H1 (cell line): ENCODE results near the gene SPATA32. TPM values are rescaled to one million over a fixed set of nuclear protein-coding genes. Genes with fewer than 3 reads are reported as not detected.

Experiments used
- CTCF ChIA-PET: fragments of 300-600 bp; sonication (Branson Sonifier 250); formaldehyde crosslinking; loops from one replicate; lab custom pipeline; 2021; ENCODE audit not compliant: partially characterized antibody; lab: Charles Lee
- POLR2A ChIA-PET: fragments of 300-600 bp; sonication (Branson Sonifier 250); formaldehyde crosslinking; loops from one replicate; lab custom pipeline; 2021; ENCODE audit warnings: inconsistent platforms; ENCODE audit not compliant: partially characterized antibody; lab: Charles Lee
- DNase-seq, 2 experiments: peaks; one replicate each; pipeline versions ENCODE4 v3.0.0 to v3.0.0-alpha.2; 2010 to 2022; ENCODE audit warnings: low spot score in 2 of 2, low read depth in 1 of 2, mixed read lengths in 1 of 2
- FAIRE-seq: peaks from 2 replicates; lab custom pipeline; 2011; peaks lifted over from hg19 to GRCh38; lab: Jason Lieb, UNC
- H2AFZ ChIP-seq: 2 replicates; pipeline ENCODE4 v1.8.1; 2012; ENCODE audit warnings: low read length, inconsistent platforms
- H2AK5ac ChIP-seq: 2 replicates; pipeline ENCODE4 v1.6.1; 2013; ENCODE audit warnings: low read depth, low read length
- H2BK120ac ChIP-seq: replicated peaks from 2 replicates; pipeline ENCODE3; 2013; ENCODE audit warnings: low read depth, low read length, inconsistent platforms
- H2BK12ac ChIP-seq: 2 replicates; pipeline ENCODE4 v1.6.1; 2013; ENCODE audit warnings: low read depth, low read length
- H2BK15ac ChIP-seq: 2 replicates; pipeline ENCODE4 v1.6.1; 2013; ENCODE audit warnings: low read length
- H2BK20ac ChIP-seq: 2 replicates; pipeline ENCODE4 v1.6.1; 2013; ENCODE audit warnings: low read length
- H2BK5ac ChIP-seq: 2 replicates; pipeline ENCODE4 v1.6.1; 2013; ENCODE audit warnings: low read depth, low read length
- H3K14ac ChIP-seq: 2 replicates; pipeline ENCODE4 v1.6.1; 2013; ENCODE audit warnings: inconsistent platforms; ENCODE audit not compliant: insufficient read length
- H3K18ac ChIP-seq: 2 replicates; pipeline ENCODE4 v1.6.1; 2013; ENCODE audit warnings: low read length; ENCODE audit errors: extremely low read depth
- H3K23ac ChIP-seq: 2 replicates; pipeline ENCODE4 v1.6.1; 2013; ENCODE audit warnings: inconsistent platforms; ENCODE audit not compliant: insufficient read length
- H3K23me2 ChIP-seq: 2 replicates; pipeline ENCODE4 v1.6.1; 2013; ENCODE audit warnings: low read depth, low read length
- H3K27ac ChIP-seq: 2 replicates; pipeline ENCODE4 v1.6.1; 2011; ENCODE audit warnings: low read depth, low read length, inconsistent platforms
- H3K27me3 ChIP-seq, 4 experiments: replicated peaks in 1 of 4; 1 replicate in 1 of 4; 2 replicates in 3 of 4; pipeline versions ENCODE4 v1.6.1 to v1.8.1; 2011 to 2013; ENCODE audit warnings: low read length in 3 of 4, mild to moderate bottlenecking in 3 of 4, inconsistent platforms in 2 of 4, mixed read lengths in 2 of 4, moderate library complexity in 1 of 4; ENCODE audit not compliant: control insufficient read depth in 3 of 4, insufficient read depth in 3 of 4; ENCODE audit errors: extremely low read depth in 1 of 4
- H3K36me3 ChIP-seq, 4 experiments: 2 replicates each; pipeline versions ENCODE4 v1.6.1 to v1.8.1; 2011 to 2013; ENCODE audit warnings: mild to moderate bottlenecking in 4 of 4, low read length in 3 of 4, moderate library complexity in 2 of 4, control low read depth in 1 of 4, inconsistent platforms in 1 of 4; ENCODE audit not compliant: insufficient read depth in 4 of 4, control insufficient read depth in 2 of 4
- H3K4ac ChIP-seq: replicated peaks from 2 replicates; pipeline ENCODE3; 2013; ENCODE audit warnings: low read length, low read depth, mixed read lengths, inconsistent platforms; ENCODE audit not compliant: insufficient read length
- H3K4me1 ChIP-seq, 4 experiments: replicated peaks in 1 of 4; 1 replicate in 1 of 4; 2 replicates in 3 of 4; pipeline versions ENCODE4 v1.6.1 to v1.8.1; 2011 to 2013; ENCODE audit warnings: low read length in 3 of 4, inconsistent platforms in 2 of 4, mixed read lengths in 1 of 4; ENCODE audit not compliant: insufficient read depth in 4 of 4, control insufficient read depth in 3 of 4
- H3K4me2 ChIP-seq, 2 experiments: 2 replicates each; pipeline versions ENCODE4 v1.6.1 to v1.8.1; 2011 to 2013; ENCODE audit warnings: low read depth in 2 of 2, low read length in 2 of 2, control low read depth in 1 of 2, inconsistent platforms in 1 of 2, mild to moderate bottlenecking in 1 of 2; ENCODE audit not compliant: insufficient read depth in 1 of 2
- H3K4me3 ChIP-seq, 4 experiments: fragments of 200-600, 300-600 bp in 1 of 4; sonication (generic), shearing (Covaris generic), sonication (Bioruptor Twin) in 1 of 4; 2 replicates each; pipeline versions ENCODE4 v1.5.1 to v1.8.1; 2011 to 2016; ENCODE audit warnings: low read length in 4 of 4, low read depth in 3 of 4, control low read depth in 2 of 4, inconsistent platforms in 2 of 4, mild to moderate bottlenecking in 2 of 4, mixed read lengths in 1 of 4, moderate library complexity in 1 of 4; ENCODE audit not compliant: insufficient read depth in 2 of 4; ENCODE audit errors: extremely low read depth in 1 of 4
- H3K56ac ChIP-seq: replicated peaks from 2 replicates; pipeline ENCODE3; 2013; ENCODE audit warnings: low read depth, mild to moderate bottlenecking, mixed read lengths, low read length, inconsistent platforms; ENCODE audit not compliant: insufficient read length
- H3K79me1 ChIP-seq: 2 replicates; pipeline ENCODE4 v1.6.1; 2013; ENCODE audit warnings: low read depth, low read length, control low read depth
- H3K79me2 ChIP-seq, 2 experiments: 2 replicates each; pipeline versions ENCODE4 v1.6.1 to v1.8.1; 2012 to 2013; ENCODE audit warnings: low read length in 2 of 2, mild to moderate bottlenecking in 2 of 2, inconsistent platforms in 1 of 2; ENCODE audit not compliant: insufficient read depth in 2 of 2, control insufficient read depth in 1 of 2
- H3K9ac ChIP-seq, 4 experiments: replicated peaks in 1 of 4; 1 replicate in 1 of 4; 2 replicates in 3 of 4; pipeline versions ENCODE4 v1.6.1 to v1.8.1; 2011 to 2013; ENCODE audit warnings: low read depth in 3 of 4, low read length in 3 of 4, control low read depth in 2 of 4, mild to moderate bottlenecking in 2 of 4, moderate library complexity in 2 of 4, inconsistent platforms in 1 of 4; ENCODE audit errors: extremely low read depth in 1 of 4
- H3K9me3 ChIP-seq, 2 experiments: 2 replicates each; pipeline versions ENCODE4 v1.6.1 to v1.8.1; 2012 to 2013; ENCODE audit warnings: mild to moderate bottlenecking in 2 of 2, moderate library complexity in 2 of 2, control low read depth in 1 of 2, inconsistent platforms in 1 of 2, low read depth in 1 of 2, low read length in 1 of 2, mixed read lengths in 1 of 2; ENCODE audit not compliant: insufficient read depth in 2 of 2
- H4K20me1 ChIP-seq, 2 experiments: replicated peaks in 1 of 2; 2 replicates each; pipeline versions ENCODE3 to v1.8.1; 2011 to 2013; ENCODE audit warnings: inconsistent platforms in 2 of 2, low read length in 2 of 2, mild to moderate bottlenecking in 1 of 2; ENCODE audit not compliant: insufficient read depth in 2 of 2, control insufficient read depth in 1 of 2
- H4K5ac ChIP-seq: 2 replicates; pipeline ENCODE4 v1.6.1; 2013; ENCODE audit warnings: low read length, low read depth, mixed read lengths, inconsistent platforms; ENCODE audit not compliant: insufficient read length
- H4K8ac ChIP-seq: 2 replicates; pipeline ENCODE4 v1.8.0; 2013; ENCODE audit warnings: mild to moderate bottlenecking, moderate library complexity, low read length, inconsistent platforms; ENCODE audit not compliant: insufficient read depth; ENCODE audit errors: extremely low read depth
- H4K91ac ChIP-seq: replicated peaks from 2 replicates; pipeline ENCODE3; 2013; ENCODE audit warnings: low read length, mixed read lengths, inconsistent platforms; ENCODE audit not compliant: insufficient read length
- ASH2L ChIP-seq: fragments of 200-600, 300-600 bp; sonication (generic); IDR thresholded peaks from one replicate; pipeline ENCODE4 v1.7.1; 2017; ENCODE audit warnings: low read length
- CBX5 ChIP-seq: fragments of 300-800, 300-1000 bp; sonication (generic); IDR thresholded peaks from 2 replicates; pipeline ENCODE4 v1.7.1; 2016; ENCODE audit warnings: antibody characterized with exemption, low read length, low read depth
- CTCF ChIP-seq, 3 experiments: IDR thresholded peaks; 1 replicate in 2 of 3; 2 replicates in 1 of 3; pipeline versions ENCODE4 v1.5.1 to v1.6.1; 2011; ENCODE audit warnings: low read length in 3 of 3, mild to moderate bottlenecking in 3 of 3, inconsistent platforms in 2 of 3, low read depth in 1 of 3, moderate library complexity in 1 of 3; ENCODE audit not compliant: insufficient read depth in 1 of 3; ENCODE audit errors: control extremely low read depth in 1 of 3
- EGR1 ChIP-seq: IDR thresholded peaks from 2 replicates; pipeline ENCODE4 v1.6.1; 2011; ENCODE audit warnings: low read depth, low read length, borderline replicate concordance
- EP300 ChIP-seq, 2 experiments: IDR thresholded peaks; 1 replicate in 1 of 2; 2 replicates in 1 of 2; pipeline ENCODE4 v1.6.1; 2011 to 2012; ENCODE audit warnings: low read depth in 2 of 2, low read length in 2 of 2, mild to moderate bottlenecking in 2 of 2, borderline replicate concordance in 1 of 2, inconsistent platforms in 1 of 2, moderate library complexity in 1 of 2
- GABPA ChIP-seq: IDR thresholded peaks from 2 replicates; pipeline ENCODE4 v1.6.1; 2011; ENCODE audit warnings: mild to moderate bottlenecking, low read length, moderate library complexity, borderline replicate concordance; ENCODE audit not compliant: insufficient read depth
- JUN ChIP-seq: IDR thresholded peaks from 2 replicates; pipeline ENCODE4 v1.6.1; 2011; ENCODE audit warnings: low read depth, mild to moderate bottlenecking, improper control_type of control experiment, low read length
- PHF8 ChIP-seq: fragments of 200-600 bp; sonication (generic); conservative IDR thresholded peaks from 2 replicates; pipeline ENCODE4 v1.7.1; 2012; ENCODE audit warnings: low read depth, mild to moderate bottlenecking, inconsistent platforms, low read length, moderate library complexity
- SRF ChIP-seq: IDR thresholded peaks from 2 replicates; pipeline ENCODE4 v1.6.1; 2011; ENCODE audit warnings: mild to moderate bottlenecking, low read depth, low read length, moderate library complexity
- TAF7 ChIP-seq: optimal IDR thresholded peaks from 2 replicates; pipeline ENCODE3; 2011; ENCODE audit warnings: low read depth, mild to moderate bottlenecking, inconsistent platforms, low read length, moderate library complexity, borderline replicate concordance
- TEAD4 ChIP-seq: IDR thresholded peaks from 2 replicates; pipeline ENCODE4 v1.6.1; 2012; ENCODE audit warnings: low read depth, low read length, inconsistent platforms, mixed read lengths
- WGBS, 2 experiments: shearing (Covaris generic) in 1 of 2; methylation state at CpG; one replicate each; pipeline versions ENCODE4 v1.1.6 to v1.1.7; 2013 to 2015; ENCODE audit warnings: low lambda C conversion rate in 2 of 2, mixed read lengths in 2 of 2, inconsistent platforms in 1 of 2, low coverage in 1 of 2, missing lambda C conversion rate in 1 of 2; ENCODE audit not compliant: insufficient replicate concordance in 2 of 2, insufficient coverage in 1 of 2, insufficient read length in 1 of 2; ENCODE audit errors: extremely low coverage in 1 of 2, missing lambda C conversion rate in 1 of 2; 5-methylcytosine and 5-hydroxymethylcytosine counted together
- polyA plus RNA-seq, 7 experiments: library from polyadenylated mRNA; depleted of rRNA in 3 of 7; stranded (reverse) in 5 of 7; unstranded in 2 of 7; fragments of >200 nt in 5 of 7; fragments of 200-250 nt in 2 of 7; gene quantifications; 1 replicate in 5 of 7; 2 replicates in 1 of 7; 4 replicates in 1 of 7; pipeline versions ENCODE4 v1.2.1 to v1.2.3, GENCODE V29; 2011 to 2013; ENCODE audit warnings: missing spikeins in 2 of 7, mixed read lengths in 2 of 7
- total RNA-seq: library from RNA; stranded (reverse); fragmentation: NEBNext Ultra II Directional; extraction: Animal tissue kit (Norgen Biotek cat#: 25700); gene quantifications from 2 replicates; pipeline ENCODE4 v1.2.1, GENCODE V29; 2021

The SPATA32 gene
- total and polyA plus RNA-seq, 2 of the 8 experiments (the other 6 are each of a cell fraction or from before 2014, with no cell fraction given), result 0.24 TPM; not detected in 1

- Histone ChIP-seq H3K4me1 (peaks cover 0 to 3% (median 2%) of the 10 kb centered on the region in 4 experiments), H3K23me2 (no peaks in the 10 kb centered on the region), H3K18ac (no peak overlapping the region; the same call in 1 of the 2 replicates), H3K79me2 (peaks cover 3 to 50% of the 10 kb centered on the region in 2 experiments; a peak in 3 of 4 replicates), H4K20me1 (peaks cover 1 to 4% of the 10 kb centered on the region in 2 experiments), H2BK12ac (no peak overlapping the region), H2BK15ac (no peak overlapping the region), H4K5ac (no peak overlapping the region), H2AK5ac (no peak overlapping the region), H3K4me2 (no peak overlapping the region), H3K79me1 (peaks cover 6% of the 10 kb centered on the region; the same call in 1 of the 2 replicates), H2BK5ac (no peak overlapping the region), H2BK120ac (no peak overlapping the region), H4K8ac (no peak overlapping the region), H3K36me3 (no peaks in the 10 kb centered on the region), H3K56ac (no peak overlapping the region), H3K4me3 (no peak overlapping the region), H3K14ac (no peak overlapping the region), H3K27me3 (no peaks in the 10 kb centered on the region; a peak in 1 of 7 replicates), H3K23ac (no peak overlapping the region), H3K9ac (no peak overlapping the region), H3K27ac (no peak overlapping the region), H3K4ac (no peak overlapping the region), H2BK20ac (no peak overlapping the region), H4K91ac (no peak overlapping the region), H3K9me3 (no peaks in the 10 kb centered on the region), H2AFZ (no peak overlapping the region)
- POLR2A ChIA-PET, result interaction anchor here (0.6 to 1.0 kb wide), 2 partner anchors 18 to 70 kb away, joined by 3 read pairs; no protein-coding TSS in a partner anchor
- FAIRE-seq (no peak), DNase-seq (no peak)
- CTCF ChIA-PET, result interaction anchor here (0.9 to 5.3 kb wide), 6 partner anchors 10 to 65 kb away, joined by 4 to 23 read pairs (median 4); no protein-coding TSS in a partner anchor
- WGBS, 2 experiments, result 90% methylated on average over 5 of the region's 5 CpGs; no CpG with 5 or more reads in 1 of the 2 experiments
- TF ChIP-seq CBX5 (no peak), PHF8 (no peak), EP300 (IDR thresholded peaks at IDR 0.05; ENCODE audit: borderline replicate concordance in 1 of 2, low read depth in 2 of 2, low read length in 2 of 2) (no peak), JUN (no peak), CTCF (IDR thresholded peaks at IDR 0.05; ENCODE audit: control extremely low read depth in 1 of 3, insufficient read depth in 1 of 3, low read depth in 1 of 3, low read length in 3 of 3) (no peak), ASH2L (no peak), GABPA (no peak), TAF7 (no peak), EGR1 (no peak), TEAD4 (no peak), SRF (no peak)
Observed at GRCh38 chr17:45308840-45309239, 46.9 kb upstream of the SPATA32 start.
